Fibroblast of lung (primary cell): ENCODE results near the gene TNPO3. TPM values are rescaled to one million over a fixed set of nuclear protein-coding genes. Genes with fewer than 3 reads are reported as not detected.

Source experiments
- DNase-seq, 2 donors: peaks; one replicate each; pipeline versions ENCODE4 v3.0.0 to v3.0.0-alpha.2; 2010; ENCODE audit warnings: low read depth in 2 of 2
- H2AFZ ChIP-seq: 2 replicates; pipeline ENCODE4 v1.5.1; 2012; ENCODE audit warnings: low read length, control low read depth, inconsistent platforms
- H3K27ac ChIP-seq: 2 replicates; pipeline ENCODE4 v1.5.1; 2011; ENCODE audit warnings: low read length, control low read depth; ENCODE audit not compliant: insufficient read depth
- H3K27me3 ChIP-seq: 2 replicates; pipeline ENCODE4 v1.5.1; 2011; ENCODE audit warnings: mild to moderate bottlenecking, low read length; ENCODE audit not compliant: control insufficient read depth, insufficient read depth
- H3K36me3 ChIP-seq: 2 replicates; pipeline ENCODE4 v1.5.1; 2011; ENCODE audit warnings: low read length; ENCODE audit not compliant: control insufficient read depth, insufficient read depth
- H3K4me1 ChIP-seq: 2 replicates; pipeline ENCODE4 v1.5.1; 2011; ENCODE audit warnings: low read length; ENCODE audit not compliant: control insufficient read depth, insufficient read depth; ENCODE audit errors: extremely low read depth
- H3K4me2 ChIP-seq: 2 replicates; pipeline ENCODE4 v1.5.1; 2011; ENCODE audit warnings: low read length, control low read depth; ENCODE audit not compliant: insufficient read depth; ENCODE audit errors: extremely low read depth
- H3K4me3 ChIP-seq, 4 experiments: fragments of 200-600 bp in 1 of 4; sonication (generic) in 1 of 4; replicated peaks in 1 of 4; 2 replicates each; pipeline ENCODE4 v1.5.1; 2011 to 2016; ENCODE audit warnings: low read length in 4 of 4, low read depth in 3 of 4, mild to moderate bottlenecking in 3 of 4, control low read depth in 2 of 4, inconsistent platforms in 1 of 4, mixed read lengths in 1 of 4; ENCODE audit not compliant: insufficient read depth in 1 of 4; ENCODE audit errors: control extremely low read depth in 1 of 4
- H3K79me2 ChIP-seq: 2 replicates; pipeline ENCODE4 v1.5.1; 2012; ENCODE audit warnings: mild to moderate bottlenecking, low read length, inconsistent platforms; ENCODE audit not compliant: control insufficient read depth, insufficient read depth
- H3K9ac ChIP-seq: 2 replicates; pipeline ENCODE4 v1.5.1; 2011; ENCODE audit warnings: mild to moderate bottlenecking, low read length, control low read depth; ENCODE audit not compliant: insufficient read depth
- H3K9me3 ChIP-seq: 2 replicates; pipeline ENCODE4 v1.5.1; 2012; ENCODE audit warnings: low read depth, low read length; ENCODE audit not compliant: control insufficient read depth, insufficient read depth
- H4K20me1 ChIP-seq: 2 replicates; pipeline ENCODE4 v1.5.1; 2011; ENCODE audit warnings: low read length; ENCODE audit not compliant: control insufficient read depth, insufficient read depth; ENCODE audit errors: extremely low read depth
- CTCF ChIP-seq, 2 donors: IDR thresholded peaks in 1 of 2; conservative IDR thresholded peaks in 1 of 2; 1 replicate in 1 of 2; 2 replicates in 1 of 2; pipeline ENCODE4 v1.5.1; 2011 to 2012; ENCODE audit warnings: low read length in 2 of 2, control low read depth in 1 of 2, inconsistent platforms in 1 of 2, low read depth in 1 of 2, mild to moderate bottlenecking in 1 of 2
- EZH2 ChIP-seq: IDR thresholded peaks from 2 replicates; pipeline ENCODE4 v1.5.1; 2012; ENCODE audit warnings: low read length, control low read depth, mild to moderate bottlenecking; ENCODE audit errors: missing control alignments
- polyA plus RNA-seq, 2 donors: library from polyadenylated mRNA; depleted of rRNA in 1 of 2; stranded (reverse) in 1 of 2; unstranded in 1 of 2; fragments of >200 nt; gene quantifications; 2 replicates each; pipeline ENCODE4 v1.2.1, GENCODE V29; 2011 to 2012; ENCODE audit warnings: missing spikeins in 1 of 2
- total RNA-seq: library from RNA; depleted of rRNA; stranded (reverse); fragments of >200 nt; gene quantifications from 2 replicates; pipeline ENCODE4 v1.2.1, GENCODE V29; 2014

Gene TNPO3
- total and polyA plus RNA-seq, 2 donors (not counting 1 experiment from before 2014, with no cell fraction given), result 39.1 to 73.5 TPM

- TF ChIP-seq CTCF (conservative IDR thresholded peaks at IDR 0.05 in 1 of 2, IDR thresholded peaks at IDR 0.05 in 1 of 2; ENCODE audit: low read depth in 1 of 2, low read length in 2 of 2), result no peak
- no peak for TF ChIP-seq EZH2
- Histone ChIP-seq H3K9me3 (no peaks in the 10 kb centered on the region), H3K9ac (no peak overlapping the region), H3K79me2 (peaks cover 9% of the 10 kb centered on the region), H3K27me3 (no peaks in the 10 kb centered on the region), H3K4me1 (no peaks in the 10 kb centered on the region), H3K36me3 (peaks cover 3% of the 10 kb centered on the region), H2AFZ (no peak overlapping the region), H4K20me1 (no peaks in the 10 kb centered on the region), H3K4me3 (no peak overlapping the region), H3K27ac (no peak overlapping the region), H3K4me2 (no peak overlapping the region)
- no peak for DNase-seq
Observed at GRCh38 chr7:129017264-129017663, 37.6 kb downstream of the TNPO3 start.

GRCh38 chr7:129014501-129015101 lies 40.3 kb downstream of the TNPO3 start:
- Histone ChIP-seq H2AFZ (no peak overlapping the region), H3K27ac (no peak overlapping the region), H3K27me3 (no peaks in the 10 kb centered on the region), H3K4me1 (no peaks in the 10 kb centered on the region), H3K9me3 (no peaks in the 10 kb centered on the region), H4K20me1 (no peaks in the 10 kb centered on the region), H3K9ac (no peak overlapping the region), H3K4me3 (no peak overlapping the region), H3K79me2 (no peaks in the 10 kb centered on the region), H3K4me2 (no peak overlapping the region), H3K36me3 (peaks cover 3% of the 10 kb centered on the region)
- TF ChIP-seq CTCF (conservative IDR thresholded peaks at IDR 0.05 in 1 of 2, IDR thresholded peaks at IDR 0.05 in 1 of 2; ENCODE audit: low read depth in 1 of 2, low read length in 2 of 2), result no peak
- no peak for TF ChIP-seq EZH2
- DNase-seq, result no peak

GRCh38 chr7:129013048-129013724 lies 41.7 kb downstream of the TNPO3 start:
- no peak for DNase-seq
- Histone ChIP-seq H3K4me1 (no peaks in the 10 kb centered on the region), H4K20me1 (no peaks in the 10 kb centered on the region), H3K27ac (no peak overlapping the region), H3K36me3 (peaks cover 3% of the 10 kb centered on the region), H2AFZ (no peak overlapping the region), H3K79me2 (no peaks in the 10 kb centered on the region), H3K27me3 (no peaks in the 10 kb centered on the region), H3K9ac (no peak overlapping the region), H3K4me2 (no peak overlapping the region), H3K4me3 (no peak overlapping the region), H3K9me3 (no peaks in the 10 kb centered on the region)
- TF ChIP-seq EZH2 (no peak), CTCF (conservative IDR thresholded peaks at IDR 0.05 in 1 of 2, IDR thresholded peaks at IDR 0.05 in 1 of 2; ENCODE audit: low read depth in 1 of 2, low read length in 2 of 2) (no peak)
